Ascending aorta (tissue), 2 donors: ENCODE measurements around the gene KLHL25. TPM values are rescaled to one million over a fixed set of nuclear protein-coding genes. Genes with fewer than 3 reads are reported as not detected.

ENCODE experiments used
- DNase-seq, 2 donors: peaks; one replicate each; pipeline ENCODE4 v3.0.0-alpha.2; 2019; ENCODE audit warnings: low spot score in 2 of 2
- H3K27ac ChIP-seq, 2 donors: fragments of 200-600 bp; sonication (generic); one replicate each; pipeline ENCODE4 v1.5.1; 2016 to 2017; ENCODE audit warnings: mild to moderate bottlenecking in 1 of 2
- H3K27me3 ChIP-seq: fragments of 200-600 bp; sonication (generic); one replicate; pipeline ENCODE4 v1.5.1; 2017
- H3K36me3 ChIP-seq, 2 donors: fragments of 200-600 bp; sonication (generic); one replicate each; pipeline ENCODE4 v1.5.1; 2016
- H3K4me1 ChIP-seq, 2 donors: fragments of 200-600 bp; sonication (generic); one replicate each; pipeline ENCODE4 v1.5.1; 2016 to 2017; ENCODE audit warnings: mild to moderate bottlenecking in 1 of 2
- H3K4me3 ChIP-seq, 2 donors: fragments of 200-600 bp; sonication (generic); one replicate each; pipeline ENCODE4 v1.5.1; 2016 to 2017; ENCODE audit warnings: mild to moderate bottlenecking in 1 of 2
- H3K9me3 ChIP-seq, 2 donors: fragments of 200-600 bp; sonication (generic); one replicate each; pipeline ENCODE4 v1.5.1; 2016
- intact Hi-C: fragments of 100-400 bp; cut with DNase I; formaldehyde crosslinking; loops from one replicate; pipeline ENCODE4 v1.15.1; 2023
- total RNA-seq: library from RNA; depleted of rRNA; stranded (reverse); fragments of >200 nt; gene quantifications from one replicate; pipeline ENCODE4 v1.1.0, GENCODE V29; 2016
- TF ChIP-seq, protein P1 (sequence below), 3 experiments: fragments of 200-600 bp in 2 of 3; fragments of 450-650 bp in 1 of 3; sonication (generic) in 2 of 3; IDR thresholded peaks; one replicate each; pipeline ENCODE4 v1.5.1; 2016 to 2019; ENCODE audit warnings: antibody characterized with exemption in 3 of 3, mild to moderate bottlenecking in 1 of 3, moderate library complexity in 1 of 3

KLHL25 gene
- total RNA-seq, 1 donor from 2014 or later: 12.6 TPM

- Histone ChIP-seq H3K36me3 (peaks cover 75 to 88% of the 10 kb centered on the region in 2 donors), H3K4me3 (no peak overlapping the region), H3K27me3 (no peaks in the 10 kb centered on the region), H3K4me1 (no peaks in the 10 kb centered on the region), H3K27ac (no peak overlapping the region), H3K9me3 (no peaks in the 10 kb centered on the region)
- intact Hi-C loops: no loop called here
- no peak for DNase-seq
- TF ChIP-seq, protein P1, sequence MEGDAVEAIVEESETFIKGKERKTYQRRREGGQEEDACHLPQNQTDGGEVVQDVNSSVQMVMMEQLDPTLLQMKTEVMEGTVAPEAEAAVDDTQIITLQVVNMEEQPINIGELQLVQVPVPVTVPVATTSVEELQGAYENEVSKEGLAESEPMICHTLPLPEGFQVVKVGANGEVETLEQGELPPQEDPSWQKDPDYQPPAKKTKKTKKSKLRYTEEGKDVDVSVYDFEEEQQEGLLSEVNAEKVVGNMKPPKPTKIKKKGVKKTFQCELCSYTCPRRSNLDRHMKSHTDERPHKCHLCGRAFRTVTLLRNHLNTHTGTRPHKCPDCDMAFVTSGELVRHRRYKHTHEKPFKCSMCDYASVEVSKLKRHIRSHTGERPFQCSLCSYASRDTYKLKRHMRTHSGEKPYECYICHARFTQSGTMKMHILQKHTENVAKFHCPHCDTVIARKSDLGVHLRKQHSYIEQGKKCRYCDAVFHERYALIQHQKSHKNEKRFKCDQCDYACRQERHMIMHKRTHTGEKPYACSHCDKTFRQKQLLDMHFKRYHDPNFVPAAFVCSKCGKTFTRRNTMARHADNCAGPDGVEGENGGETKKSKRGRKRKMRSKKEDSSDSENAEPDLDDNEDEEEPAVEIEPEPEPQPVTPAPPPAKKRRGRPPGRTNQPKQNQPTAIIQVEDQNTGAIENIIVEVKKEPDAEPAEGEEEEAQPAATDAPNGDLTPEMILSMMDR (IDR thresholded peaks at IDR 0.05): no peak
Measured at GRCh38 chr15:85718271-85718971, 76.3 kb downstream of the KLHL25 start.

GRCh38 chr15:85717212-85717611, 77.5 kb downstream of the KLHL25 start:
- H3K27ac ChIP-seq: peak overlapping the region in 1 of 2 donors; percentile 8
- H3K36me3 ChIP-seq: peaks cover 70 to 86% of the 10 kb centered on the region in 2 donors
- TF ChIP-seq, protein P1 (IDR thresholded peaks at IDR 0.05): no peak

GRCh38 chr15:85716261-85716660, 78.5 kb downstream of the KLHL25 start:
- Histone ChIP-seq H3K27me3 (no peaks in the 10 kb centered on the region), H3K4me3 (no peak overlapping the region), H3K9me3 (no peaks in the 10 kb centered on the region), H3K4me1 (no peaks in the 10 kb centered on the region), H3K27ac (no peak overlapping the region), H3K36me3 (peaks cover 70 to 85% of the 10 kb centered on the region in 2 donors)
- intact Hi-C loops: no loop called here
- no peak for DNase-seq
- TF ChIP-seq, protein P1 (IDR thresholded peaks at IDR 0.05): no peak

More at GRCh38 chr15:85717212-85717611, 77.5 kb downstream of the KLHL25 start:
- intact Hi-C loops: no loop called here
- no peak for DNase-seq
- Histone ChIP-seq H3K4me1 (no peaks in the 10 kb centered on the region), H3K27me3 (no peaks in the 10 kb centered on the region), H3K4me3 (no peak overlapping the region), H3K9me3 (no peaks in the 10 kb centered on the region)

DNA sequence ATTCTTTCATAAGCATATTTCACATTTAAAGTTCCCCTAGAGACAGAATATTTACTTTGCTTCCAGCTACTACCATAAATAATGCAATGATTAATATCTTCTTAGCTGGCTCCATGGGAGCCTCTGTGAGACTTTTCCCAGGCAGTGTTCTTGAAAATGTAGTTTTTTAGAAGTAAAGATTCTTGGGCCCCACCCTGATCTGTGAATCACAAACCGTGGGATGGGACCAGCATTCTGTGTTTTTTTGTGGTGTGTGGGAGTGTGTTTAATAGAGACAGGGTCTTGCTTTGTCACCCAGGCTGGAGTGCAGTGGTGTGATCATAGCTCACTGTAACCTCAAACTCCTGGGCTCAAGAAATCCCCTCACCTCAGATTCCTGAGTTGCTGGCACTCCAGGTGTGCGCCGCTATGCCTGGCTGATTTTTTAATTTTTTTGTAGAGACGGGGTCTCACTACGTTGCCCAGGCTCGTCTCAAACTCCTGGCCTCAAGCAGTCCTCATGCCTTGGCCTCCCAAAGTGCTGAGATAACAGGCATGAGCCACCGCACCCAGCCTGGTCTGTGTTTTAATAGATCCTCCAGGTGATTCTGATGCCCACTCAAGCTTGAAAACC, 83.0 kb downstream of the KLHL25 start:
- Histone ChIP-seq H3K36me3 (peaks cover 41 to 51% of the 10 kb centered on the region in 2 donors), H3K9me3 (no peaks in the 10 kb centered on the region), H3K4me1 (peaks cover 3 to 13% of the 10 kb centered on the region in 2 donors), H3K4me3 (no peak overlapping the region), H3K27me3 (no peaks in the 10 kb centered on the region), H3K27ac (no peak overlapping the region)
- DNase-seq: no peak
- intact Hi-C loops: no loop called here
- TF ChIP-seq, protein P1 (IDR thresholded peaks at IDR 0.05): no peak

- no peaks in the 10 kb centered on the region for H3K9me3 ChIP-seq
- H3K4me1 ChIP-seq: peaks cover 9 to 21% of the 10 kb centered on the region in 2 donors
- H3K36me3 ChIP-seq: peaks cover 37 to 38% of the 10 kb centered on the region in 2 donors
- intact Hi-C loops: no loop called here
- no peak for DNase-seq
- TF ChIP-seq, protein P1 (IDR thresholded peaks at IDR 0.05): no peak
- no peaks in the 10 kb centered on the region for H3K27me3 ChIP-seq
- no peak overlapping the region for H3K4me3 ChIP-seq
- H3K27ac ChIP-seq: no peak overlapping the region
Measured at GRCh38 chr15:85710340-85710842, 84.3 kb downstream of the KLHL25 start.
